ENCODE measurements around the gene KLHL42.

Gene KLHL42

GRCh38 chr12:27780612-27781408 lies 777 bp downstream of the KLHL42 start:
- no peak for DNase-seq (ENCODE audit: low read depth, low spot score)

- DNase-seq (ENCODE audit: low read depth, low spot score), result no peak
Observed at GRCh38 chr12:27781680-27782079, 1.6 kb downstream of the KLHL42 start.

DNA sequence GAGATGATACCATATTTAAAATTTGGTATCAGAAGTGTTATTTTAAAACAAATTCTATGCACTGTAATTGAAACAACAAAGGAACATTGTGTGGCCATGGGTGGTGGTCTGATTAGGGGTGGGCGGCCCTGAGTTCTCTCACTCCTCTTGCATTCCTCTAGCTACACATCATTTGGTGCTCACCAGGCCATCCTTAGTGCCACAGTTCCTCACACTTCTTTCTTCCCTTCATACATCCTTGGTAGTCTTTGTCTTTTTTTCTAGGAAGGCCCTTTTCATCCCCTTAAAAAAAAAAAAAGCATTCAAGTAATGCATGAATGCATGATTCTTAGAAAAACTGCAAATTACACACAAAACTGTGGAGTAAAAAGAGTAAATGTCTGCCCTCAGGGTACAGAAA lies 2.4 kb downstream of the KLHL42 start:
- no peak for DNase-seq (ENCODE audit: low read depth, low spot score)

- no peak for DNase-seq (ENCODE audit: low read depth, low spot score)
Observed at GRCh38 chr12:27785882-27786570, 6.0 kb downstream of the KLHL42 start.

GRCh38 chr12:27787559-27787958 lies 7.5 kb downstream of the KLHL42 start:
- DNase-seq (ENCODE audit: low read depth, low spot score), result no peak

DNA sequence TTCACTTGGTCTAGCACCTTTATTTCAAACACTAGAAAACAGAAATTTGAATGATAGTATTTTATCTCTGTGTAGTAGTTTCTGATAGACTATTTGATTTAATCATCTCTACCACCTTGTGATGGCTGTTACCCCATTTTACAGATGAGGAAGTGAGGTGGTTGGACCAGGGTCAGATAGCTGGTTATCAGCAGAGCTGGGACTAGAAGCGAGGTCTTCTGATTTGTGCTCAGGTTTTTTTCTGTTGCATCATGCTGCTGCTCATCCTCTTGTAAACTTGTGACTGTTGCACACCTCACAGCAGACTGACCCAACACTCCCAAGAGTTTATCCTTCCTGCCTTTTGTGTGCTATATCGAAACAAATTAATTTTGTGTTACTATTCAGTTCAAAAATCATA lies 10.1 kb downstream of the KLHL42 start:
- DNase-seq (ENCODE audit: low read depth, low spot score), result no peak

- no peak for DNase-seq (ENCODE audit: low read depth, low spot score)
Observed at GRCh38 chr12:27794818-27795584, 15.0 kb downstream of the KLHL42 start.

GRCh38 chr12:27796128-27796527 lies 16.1 kb downstream of the KLHL42 start:
- DNase-seq (ENCODE audit: low read depth, low spot score), result no peak

- no peak for DNase-seq (ENCODE audit: low read depth, low spot score)
Observed at GRCh38 chr12:27797301-27798025, 17.4 kb downstream of the KLHL42 start.

DNA sequence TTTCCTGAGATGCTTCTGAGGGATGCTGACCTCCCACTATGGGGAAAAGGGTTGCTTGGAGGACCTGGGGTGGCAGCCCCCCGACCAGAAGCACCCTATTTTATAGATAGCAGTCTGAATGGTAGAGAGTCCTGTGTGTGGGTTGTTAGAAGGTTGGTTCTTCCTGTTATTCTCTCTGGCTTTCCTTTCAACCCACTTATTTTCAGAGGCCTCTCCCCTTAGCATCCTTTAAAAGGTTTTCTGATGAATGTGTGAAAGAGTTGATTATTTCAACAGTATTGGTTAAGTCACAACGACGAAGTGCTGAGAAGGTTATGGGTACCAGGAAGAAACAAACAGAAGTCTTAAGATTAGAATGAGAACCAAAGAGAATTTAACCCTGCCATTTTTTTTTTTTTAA lies 20.8 kb downstream of the KLHL42 start:
- DNase-seq (ENCODE audit: low read depth, low spot score), result no peak

DNA sequence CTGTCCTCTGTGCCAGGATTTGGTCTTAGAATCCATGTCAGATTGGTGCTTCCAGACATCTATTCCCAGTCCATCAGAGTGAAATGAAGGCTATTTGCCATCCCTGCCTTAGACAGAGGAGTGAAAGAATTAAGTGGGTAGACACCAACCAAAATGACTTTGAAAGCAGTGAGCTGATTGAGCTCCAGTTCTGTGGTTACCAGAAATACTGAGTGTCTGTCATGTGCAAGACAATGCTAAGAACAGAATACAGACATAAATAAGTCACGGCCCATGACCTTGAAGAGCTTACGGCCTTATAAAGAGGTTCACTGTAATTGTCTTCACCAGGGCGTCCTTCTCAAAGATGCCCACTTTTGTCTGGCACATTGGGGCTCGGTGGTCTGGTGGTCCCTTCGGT lies 21.6 kb downstream of the KLHL42 start:
- DNase-seq (ENCODE audit: low read depth, low spot score), result no peak

GRCh38 chr12:27802511-27802910 lies 22.5 kb downstream of the KLHL42 start:
- DNase-seq (ENCODE audit: low read depth, low spot score), result no peak

- DNase-seq (ENCODE audit: low read depth, low spot score), result no peak
Observed at GRCh38 chr12:27802936-27803335, 22.9 kb downstream of the KLHL42 start.

DNA sequence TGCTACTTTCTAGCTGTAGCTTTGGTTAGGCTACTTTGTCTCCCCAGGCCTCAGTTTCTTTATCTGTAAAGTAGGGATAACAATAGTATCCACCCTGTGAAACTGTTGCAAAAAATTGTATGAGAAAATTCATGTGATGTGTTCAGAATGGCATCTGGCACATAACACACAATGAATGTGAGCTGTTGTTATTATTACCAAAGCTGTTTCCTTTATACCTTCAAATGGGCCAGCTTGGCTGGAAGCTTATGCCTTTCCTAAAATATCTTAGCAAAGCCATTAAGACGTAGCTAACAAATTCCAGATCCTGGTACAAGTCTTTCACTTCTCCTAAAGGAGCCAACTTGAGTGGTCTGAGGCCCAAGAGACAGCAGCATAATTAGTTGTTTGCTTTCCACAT lies 25.2 kb downstream of the KLHL42 start:
- DNase-seq (ENCODE audit: low read depth, low spot score), result no peak

- DNase-seq (ENCODE audit: low read depth, low spot score), result no peak
Observed at GRCh38 chr12:27806259-27806658, 26.2 kb downstream of the KLHL42 start.

DNA sequence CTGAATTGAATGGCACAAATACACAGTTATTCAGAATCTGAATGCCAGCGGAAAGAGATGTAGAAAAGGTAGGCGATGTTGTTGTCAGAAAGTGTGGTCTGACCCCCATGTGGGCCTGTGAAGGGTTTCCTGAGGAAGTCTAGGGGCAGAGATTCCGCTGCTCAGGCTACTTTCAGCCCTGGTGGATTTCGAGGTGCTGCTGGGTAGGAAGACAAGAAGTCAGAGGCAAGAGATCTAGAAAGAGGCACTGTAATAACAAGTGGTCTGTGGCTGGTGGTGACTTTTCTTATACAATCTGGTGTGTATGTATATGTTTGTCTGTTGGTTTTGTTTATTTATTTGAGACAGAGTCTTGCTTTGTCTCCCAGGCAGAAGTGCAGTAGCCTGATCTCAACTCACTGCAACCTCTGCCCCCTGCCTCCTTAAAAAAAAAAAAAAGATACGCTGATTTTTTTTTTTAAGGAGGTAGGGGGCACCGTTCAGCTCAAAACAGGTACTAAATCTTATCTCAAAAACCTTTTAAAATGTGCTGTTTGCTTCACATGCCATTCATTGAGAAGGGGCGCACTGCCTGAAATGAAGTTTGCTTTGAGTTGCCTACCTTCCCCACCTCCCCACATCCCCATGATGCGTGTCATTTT lies 27.1 kb downstream of the KLHL42 start:
- no peak for DNase-seq (ENCODE audit: low read depth, low spot score)

- DNase-seq (ENCODE audit: low read depth, low spot score), result no peak
Observed at GRCh38 chr12:27808841-27809240, 28.8 kb downstream of the KLHL42 start.

- no peak for DNase-seq (ENCODE audit: low read depth, low spot score)
Observed at GRCh38 chr12:27810756-27811155, 30.7 kb downstream of the KLHL42 start.

DNA sequence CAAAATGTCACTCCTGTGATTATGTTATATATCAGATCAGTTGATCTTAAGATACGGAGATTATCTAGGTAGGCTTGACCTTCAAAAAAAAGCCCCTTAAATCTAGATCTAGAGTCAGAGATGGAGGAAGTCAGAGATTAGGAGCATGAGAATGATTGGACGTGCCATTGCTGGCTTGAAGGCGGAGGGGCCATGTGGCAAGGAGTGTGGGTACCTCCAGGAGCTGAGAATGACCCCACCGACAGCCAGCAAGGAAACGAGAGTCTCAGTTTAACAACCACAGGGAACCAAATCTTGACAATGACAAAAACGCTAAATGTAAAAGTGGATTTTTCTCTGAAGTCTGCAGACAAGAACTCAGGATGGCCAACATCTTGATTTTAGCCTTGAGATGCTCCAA lies 32.5 kb downstream of the KLHL42 start:
- no peak for DNase-seq (ENCODE audit: low read depth, low spot score)

GRCh38 chr12:27814411-27814810 lies 34.4 kb downstream of the KLHL42 start:
- DNase-seq (ENCODE audit: low read depth, low spot score), result no peak

DNA sequence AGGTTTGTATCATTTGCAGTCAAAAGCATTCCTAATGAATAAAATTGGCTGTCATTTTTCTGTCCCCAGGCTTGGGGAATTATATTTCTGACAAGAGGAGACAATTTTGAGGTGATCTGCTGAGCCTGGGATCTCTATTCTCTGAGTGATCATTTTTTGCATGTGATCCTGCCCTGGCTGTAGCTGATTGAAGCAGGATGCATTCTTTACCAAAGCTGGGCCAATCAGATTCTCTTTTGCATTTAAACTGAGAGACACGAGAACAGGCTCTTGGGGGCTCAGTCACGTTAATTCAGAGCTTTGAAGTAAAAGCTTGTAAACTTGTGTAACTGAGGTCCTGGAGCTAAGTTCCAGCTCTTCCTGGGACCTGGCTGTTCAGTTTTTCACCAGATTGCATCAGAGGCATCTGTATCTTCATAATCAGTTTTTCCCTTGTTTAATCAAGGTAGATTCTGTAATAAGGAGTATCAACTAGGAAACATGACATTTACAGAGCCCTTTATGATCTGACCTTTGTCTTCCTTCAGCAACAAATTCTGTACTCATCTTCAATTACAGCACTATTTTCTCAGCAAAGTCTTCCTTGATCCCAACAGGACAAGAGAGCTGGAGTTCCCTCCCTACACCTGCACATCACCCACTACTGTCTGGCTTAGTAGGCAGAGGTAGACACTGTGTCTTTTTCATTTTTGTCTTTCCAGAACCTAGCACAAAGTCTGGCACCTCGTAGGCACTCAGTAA lies 35.0 kb downstream of the KLHL42 start:
- no peak for DNase-seq (ENCODE audit: low read depth, low spot score)

Measured in activated naive CD8-positive, alpha-beta T cell treated with anti-CD3 and anti-CD28 coated beads, Interleukin-2, amount 50 U/mL, for 16 hours (primary cell).